ENCODE measurements around the gene SEMA5A. TPM values are rescaled to one million over a fixed set of nuclear protein-coding genes. Genes with fewer than 3 reads are reported as not detected.

Gene SEMA5A
- total and polyA plus RNA-seq, 2 of the 8 experiments (the other 6 are each of a cell fraction or from before 2014, with no cell fraction given), result 5.3 to 8.9 TPM

GRCh38 chr5:9387879-9388278, 158.0 kb downstream of the SEMA5A start:
- Histone ChIP-seq H3K4me3 (ENCODE audit: extremely low read depth in 1 of 4, insufficient read depth in 2 of 4, low read depth in 3 of 4, low read length in 4 of 4) (no peak overlapping the region), H2BK12ac (ENCODE audit: low read depth, low read length) (no peak overlapping the region), H3K27ac (ENCODE audit: low read depth, low read length) (no peak overlapping the region), H2AK5ac (ENCODE audit: low read depth, low read length) (no peak overlapping the region), H4K20me1 (replicated peaks in 1 of 2; ENCODE audit: control insufficient read depth in 1 of 2, insufficient read depth in 2 of 2, low read length in 2 of 2) (peaks cover 0 to 1% of the 10 kb centered on the region in 2 experiments), H3K14ac (ENCODE audit: insufficient read length) (no peak overlapping the region), H2BK5ac (ENCODE audit: low read depth, low read length) (no peak overlapping the region), H3K4me2 (ENCODE audit: insufficient read depth in 1 of 2, low read depth in 2 of 2, low read length in 2 of 2) (no peak overlapping the region), H2BK15ac (ENCODE audit: low read length) (no peak overlapping the region), H2BK20ac (ENCODE audit: low read length) (no peak overlapping the region), H4K91ac (replicated peaks; ENCODE audit: insufficient read length, low read length) (no peak overlapping the region), H3K36me3 (ENCODE audit: control insufficient read depth in 2 of 4, insufficient read depth in 4 of 4, low read length in 3 of 4) (no peaks in the 10 kb centered on the region), H3K79me2 (ENCODE audit: control insufficient read depth in 1 of 2, insufficient read depth in 2 of 2, low read length in 2 of 2) (no peaks in the 10 kb centered on the region), H2AFZ (ENCODE audit: low read length) (no peak overlapping the region), H3K23me2 (ENCODE audit: low read depth, low read length) (no peaks in the 10 kb centered on the region), H3K4me1 (replicated peaks in 1 of 4; ENCODE audit: control insufficient read depth in 3 of 4, insufficient read depth in 4 of 4, low read length in 3 of 4) (no peaks in the 10 kb centered on the region), H4K5ac (ENCODE audit: insufficient read length, low read depth, low read length) (no peak overlapping the region), H3K18ac (ENCODE audit: extremely low read depth, low read length) (no peak overlapping the region), H3K27me3 (replicated peaks in 1 of 4; ENCODE audit: control insufficient read depth in 3 of 4, extremely low read depth in 1 of 4, insufficient read depth in 3 of 4, low read length in 3 of 4) (no peaks in the 10 kb centered on the region), H3K23ac (ENCODE audit: insufficient read length) (no peak overlapping the region), H3K79me1 (ENCODE audit: low read depth, low read length) (no peaks in the 10 kb centered on the region), H3K56ac (replicated peaks; ENCODE audit: insufficient read length, low read depth, low read length) (no peak overlapping the region), H2BK120ac (replicated peaks; ENCODE audit: low read depth, low read length) (no peak overlapping the region), H3K4ac (replicated peaks; ENCODE audit: insufficient read length, low read depth, low read length) (no peak overlapping the region), H4K8ac (ENCODE audit: extremely low read depth, insufficient read depth, low read length) (no peak overlapping the region), H3K9ac (replicated peaks in 1 of 4; ENCODE audit: extremely low read depth in 1 of 4, low read depth in 3 of 4, low read length in 3 of 4) (no peak overlapping the region), H3K9me3 (ENCODE audit: insufficient read depth in 2 of 2, low read depth in 1 of 2, low read length in 1 of 2) (no peaks in the 10 kb centered on the region)
- no peak for FAIRE-seq
- no peak for DNase-seq (ENCODE audit: low read depth in 1 of 2, low spot score in 2 of 2)
- TF ChIP-seq CEBPB (IDR thresholded peaks at IDR 0.05; ENCODE audit: low read depth, low read length), result no peak
- TF ChIP-seq CTCF (IDR thresholded peaks at IDR 0.05; ENCODE audit: control extremely low read depth in 1 of 3, insufficient read depth in 1 of 3, low read depth in 1 of 3, low read length in 3 of 3), result peak in 1 of 3 experiments; percentile 10; a peak in 1 of 4 replicates
- CTCF ChIA-PET (ENCODE audit: partially characterized antibody), result interaction anchor here (1.1 to 1.9 kb wide), 3 partner anchors 8 to 44 kb away, joined by 4 to 5 read pairs (median 4); no protein-coding TSS in a partner anchor
- POLR2A ChIA-PET (ENCODE audit: partially characterized antibody), result no interaction called here
- WGBS, 2 experiments (ENCODE audit: extremely low coverage in 1 of 2, insufficient coverage in 1 of 2, insufficient read length in 1 of 2, insufficient replicate concordance in 2 of 2, low coverage in 1 of 2, low lambda C conversion rate in 2 of 2, missing lambda C conversion rate in 1 of 2), result 83% methylated on average over 3 of the region's 3 CpGs; no CpG with 5 or more reads in 1 of the 2 experiments

All from H1 (cell line).